NK-92 (cell line): ENCODE results near the gene AGAP1.

Experiments
- DNase-seq: peaks from one replicate; lab custom pipeline; 2025; ENCODE audit not compliant: unreplicated experiment; lab: John Stamatoyannopoulos, UW

Gene AGAP1

GRCh38 chr2:236161082-236161462, 667.2 kb downstream of the AGAP1 start:
- DNase-seq: no peak

- DNase-seq: no peak
Observed at GRCh38 chr2:236161531-236161930, 667.7 kb downstream of the AGAP1 start.

- no peak for DNase-seq
Observed at GRCh38 chr2:236162031-236162845, 668.4 kb downstream of the AGAP1 start.

GRCh38 chr2:236162882-236163470, 669.1 kb downstream of the AGAP1 start:
- DNase-seq: no peak

GRCh38 chr2:236163471-236164200, 669.8 kb downstream of the AGAP1 start:
- DNase-seq: no peak

GRCh38 chr2:236164201-236164924, 670.5 kb downstream of the AGAP1 start:
- DNase-seq: no peak

- DNase-seq: no peak
Observed at GRCh38 chr2:236164925-236165841, 671.3 kb downstream of the AGAP1 start.

- no peak for DNase-seq
Observed at GRCh38 chr2:236165842-236166795, 672.3 kb downstream of the AGAP1 start.

- DNase-seq: no peak
Observed at GRCh38 chr2:236166796-236167296, 673.0 kb downstream of the AGAP1 start.

- no peak for DNase-seq
Observed at GRCh38 chr2:236167297-236168109, 673.7 kb downstream of the AGAP1 start.

- DNase-seq: no peak
Observed at GRCh38 chr2:236168110-236169080, 674.6 kb downstream of the AGAP1 start, which contains the start of gene GBX2. Gene GBX2 (minus strand): TSS chr2:236168386. CDS start chr2:236167971, 415 bp downstream.

GRCh38 chr2:236169151-236169721, 675.4 kb downstream of the AGAP1 start:
- DNase-seq: no peak

- DNase-seq: no peak
Observed at GRCh38 chr2:236169741-236170589, 676.1 kb downstream of the AGAP1 start.

- DNase-seq: no peak
Observed at GRCh38 chr2:236170590-236171165, 676.8 kb downstream of the AGAP1 start.

GRCh38 chr2:236171181-236171679, 677.4 kb downstream of the AGAP1 start:
- no peak for DNase-seq
